Fibroblast of gingiva (primary cell): ENCODE measurements around the gene RBMS3.
A peak's percentile ranks its signal among the peaks of the same experiment; 100 is the strongest.

Experiments
- DNase-seq: peaks from one replicate; pipeline ENCODE4 v3.0.0-alpha.2; 2011; ENCODE audit warnings: low read depth

Gene RBMS3

DNA sequence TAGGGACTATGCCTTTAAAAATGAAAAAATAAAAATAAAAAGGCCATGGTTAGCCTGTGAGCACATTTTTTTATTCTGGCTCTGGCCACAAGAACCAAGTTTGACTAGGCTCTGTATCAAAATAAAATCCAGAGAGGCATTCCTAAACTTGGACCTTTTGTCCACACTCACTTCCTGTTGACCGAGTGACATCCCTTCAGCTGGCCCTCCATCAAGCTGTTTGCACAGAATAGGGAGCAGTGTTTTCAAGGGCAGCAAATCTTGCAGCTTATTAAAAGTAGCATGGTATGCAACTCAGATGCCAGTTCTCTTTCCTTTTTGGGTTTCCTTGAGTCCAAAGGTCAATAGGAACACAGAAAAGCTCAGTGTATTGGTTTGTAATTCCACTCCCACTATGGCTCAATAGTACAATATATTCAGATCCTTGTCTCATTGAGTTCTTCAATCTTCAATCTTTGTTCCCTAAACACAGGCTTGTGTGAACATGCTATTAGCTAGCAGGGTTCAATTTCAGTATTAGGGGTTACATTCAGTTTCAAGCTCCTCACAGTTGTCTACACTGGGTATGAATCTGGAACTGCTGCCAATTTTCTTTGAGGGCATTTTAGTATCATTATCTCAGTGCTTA, 244.5 kb downstream of the RBMS3 start:
- DNase-seq, result peak; percentile 98

DNA sequence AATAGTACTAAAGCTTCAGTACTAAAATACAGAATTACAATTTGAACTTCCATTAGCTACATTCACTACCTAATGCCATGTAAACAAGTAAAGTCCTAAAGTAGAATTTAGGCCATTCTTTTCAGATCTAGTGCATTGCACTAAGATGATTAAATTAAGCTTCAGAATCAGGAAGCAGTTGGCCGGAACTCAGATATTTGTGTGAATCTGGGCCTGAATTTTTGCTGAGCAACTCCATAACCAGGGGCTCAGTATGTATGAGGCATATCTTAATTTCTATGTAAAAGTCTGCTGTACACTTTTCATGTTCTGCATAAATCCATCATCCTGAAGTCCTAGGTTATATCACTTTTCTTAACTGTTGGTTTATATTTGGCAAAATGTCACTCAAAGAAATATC, 246.4 kb downstream of the RBMS3 start:
- DNase-seq, result no peak

- DNase-seq, result no peak
Observed at GRCh38 chr3:29531644-29532043, 250.8 kb downstream of the RBMS3 start.

DNA sequence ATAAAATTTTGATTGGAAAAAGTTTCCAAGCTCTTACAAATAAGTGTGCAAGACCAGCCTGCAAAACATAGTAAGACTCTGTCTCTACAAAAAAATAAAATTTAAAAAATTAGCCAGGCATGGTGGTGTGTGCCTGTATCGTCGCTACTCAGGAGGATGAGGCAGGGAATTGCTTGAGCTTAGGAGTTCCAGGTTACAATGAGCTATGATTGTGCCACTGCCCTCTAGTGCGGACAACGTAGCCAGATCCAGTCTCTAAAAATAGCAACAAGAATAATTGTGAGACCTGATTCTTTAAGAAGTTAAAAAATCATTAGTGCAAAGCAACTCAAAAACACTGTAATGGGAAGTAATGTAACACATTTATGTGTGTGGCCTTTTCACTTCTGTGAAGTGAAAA, 251.6 kb downstream of the RBMS3 start:
- DNase-seq, result no peak

DNA sequence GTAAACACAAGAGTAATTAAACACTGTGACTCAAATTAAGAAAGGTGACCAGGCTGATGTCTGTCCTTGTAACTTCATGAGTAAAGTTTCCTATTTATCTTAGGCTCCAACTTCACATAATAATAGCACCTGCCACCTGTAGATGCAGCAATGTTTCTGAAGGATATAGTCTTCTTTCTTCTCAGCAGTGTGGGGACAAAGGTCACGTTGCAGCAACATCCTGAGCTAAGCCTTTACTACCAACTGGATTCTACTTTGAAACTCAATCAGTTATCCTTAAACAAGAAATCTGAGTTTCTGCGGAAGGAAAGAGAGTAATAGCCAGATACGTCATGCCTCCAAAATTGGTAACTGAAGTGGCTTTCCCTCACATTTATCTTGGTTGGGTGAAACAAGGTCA, 253.1 kb downstream of the RBMS3 start:
- DNase-seq, result no peak

GRCh38 chr3:29536016-29536758, 255.3 kb downstream of the RBMS3 start:
- DNase-seq, result no peak

- peak; percentile 77 for DNase-seq
Observed at GRCh38 chr3:29537889-29538609, 257.2 kb downstream of the RBMS3 start.

DNA sequence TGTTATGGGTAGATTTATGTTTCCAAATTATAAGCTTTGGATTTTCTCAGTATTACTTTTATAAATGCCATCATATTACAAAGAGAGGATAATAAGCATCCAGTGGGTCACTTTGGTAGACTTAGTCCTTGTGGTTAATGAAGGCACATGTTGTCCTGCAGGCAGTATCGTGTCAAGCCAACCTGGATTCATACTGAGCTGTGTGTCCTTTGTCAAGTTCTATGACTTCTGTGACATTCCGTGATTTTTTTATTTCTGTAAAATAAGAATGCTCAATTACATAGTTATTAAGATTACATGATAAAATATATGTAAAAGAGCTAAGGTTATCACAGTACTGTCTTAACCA, 257.7 kb downstream of the RBMS3 start:
- DNase-seq, result no peak

- no peak for DNase-seq
Observed at GRCh38 chr3:29540544-29540943, 259.7 kb downstream of the RBMS3 start.

GRCh38 chr3:29544701-29545363, 264.0 kb downstream of the RBMS3 start:
- DNase-seq, result no peak

DNA sequence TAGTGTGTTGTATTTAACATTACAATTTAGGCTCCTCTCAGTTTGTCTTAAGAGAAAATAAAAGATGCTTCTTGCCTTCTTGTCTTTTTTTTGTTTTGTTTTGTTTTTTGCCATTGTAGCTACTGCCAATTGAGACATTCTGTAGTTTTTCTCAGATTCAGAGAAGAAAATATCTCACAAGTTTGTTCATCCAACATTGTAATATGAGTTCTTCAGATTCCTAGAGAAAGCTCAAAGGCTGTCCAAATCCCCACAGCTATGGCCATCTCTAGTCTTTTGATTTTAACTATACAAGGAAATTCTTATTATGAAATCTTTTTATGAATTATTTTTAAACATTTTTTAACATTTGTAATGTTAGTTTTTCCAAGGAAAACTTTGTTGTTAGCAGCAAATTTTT, 264.7 kb downstream of the RBMS3 start:
- no peak for DNase-seq

- no peak for DNase-seq
Observed at GRCh38 chr3:29552051-29552450, 271.2 kb downstream of the RBMS3 start.

DNA sequence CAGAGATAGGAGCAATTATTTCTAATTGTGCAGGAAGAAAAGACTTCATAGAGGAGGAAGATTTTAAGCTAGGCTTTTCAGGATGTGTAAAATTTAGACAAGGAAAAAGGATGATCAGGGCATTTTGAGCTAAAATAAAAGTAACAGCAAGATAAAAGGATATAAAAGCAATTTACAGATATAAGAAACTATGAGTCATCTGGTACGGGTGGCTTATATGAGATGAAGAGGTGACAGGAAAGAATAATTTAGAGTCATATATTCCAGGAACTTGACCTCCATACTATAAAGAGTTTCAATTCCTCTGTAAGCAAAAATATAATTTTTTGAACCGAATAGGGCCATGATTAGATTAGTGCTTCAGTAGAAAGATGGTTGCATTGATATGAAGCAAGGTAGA, 273.7 kb downstream of the RBMS3 start:
- DNase-seq, result no peak

DNA sequence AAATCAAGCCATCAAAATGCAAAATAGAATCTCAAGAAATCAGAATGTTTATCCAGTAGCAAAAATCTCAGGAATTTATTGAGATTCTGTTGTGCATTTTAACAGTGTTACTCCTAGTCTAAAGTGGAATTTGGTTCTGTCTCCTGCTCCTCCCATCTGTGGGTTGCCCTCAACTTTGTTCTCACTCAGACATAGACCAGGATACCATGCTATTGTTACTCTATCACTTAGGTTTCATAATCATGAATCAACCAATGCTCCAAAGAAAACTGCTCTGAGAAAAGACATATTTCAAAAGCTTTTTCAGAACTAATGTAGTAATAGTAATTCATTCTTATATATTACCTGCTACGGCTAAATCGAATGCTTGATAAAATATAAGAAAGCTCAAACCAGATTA, 274.7 kb downstream of the RBMS3 start:
- DNase-seq, result peak; percentile 40

DNA sequence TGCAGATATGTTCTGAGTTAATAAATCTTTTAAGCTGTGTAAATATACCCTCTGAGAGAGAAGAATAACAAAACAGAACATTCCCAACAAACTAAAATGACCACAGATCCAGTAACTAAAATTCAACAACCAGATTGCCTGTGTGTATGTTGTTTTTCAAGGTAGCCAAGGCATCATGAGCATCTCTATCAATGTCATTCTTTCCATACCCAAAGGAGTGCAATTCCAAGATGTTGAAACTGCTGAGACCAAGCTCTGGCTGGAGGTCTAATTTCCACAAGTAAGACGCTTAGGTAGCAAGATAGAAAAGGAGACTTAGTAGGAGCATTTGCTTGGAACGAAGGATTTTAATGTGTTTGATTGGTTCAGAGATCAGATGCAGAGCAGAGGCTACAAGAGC, 276.3 kb downstream of the RBMS3 start:
- DNase-seq, result peak; percentile 16

DNA sequence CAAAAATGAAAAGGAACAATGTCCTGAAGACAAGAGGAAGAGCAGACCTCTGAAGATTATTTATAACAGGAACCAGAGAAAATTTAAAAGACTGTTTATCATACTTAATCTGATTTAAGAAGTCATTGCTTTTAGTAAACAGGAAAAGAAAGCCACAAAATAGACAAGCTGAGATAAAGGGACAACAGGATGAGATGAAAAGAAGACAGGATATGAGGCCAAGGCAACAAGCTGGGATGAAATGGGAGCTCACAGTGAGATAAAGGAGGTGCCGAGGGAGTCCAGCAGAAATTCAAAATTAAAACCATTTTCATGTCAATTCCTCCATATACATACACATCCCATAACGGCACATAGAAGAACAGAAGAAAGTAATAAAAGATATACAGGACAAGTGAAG, 277.0 kb downstream of the RBMS3 start:
- no peak for DNase-seq

DNA sequence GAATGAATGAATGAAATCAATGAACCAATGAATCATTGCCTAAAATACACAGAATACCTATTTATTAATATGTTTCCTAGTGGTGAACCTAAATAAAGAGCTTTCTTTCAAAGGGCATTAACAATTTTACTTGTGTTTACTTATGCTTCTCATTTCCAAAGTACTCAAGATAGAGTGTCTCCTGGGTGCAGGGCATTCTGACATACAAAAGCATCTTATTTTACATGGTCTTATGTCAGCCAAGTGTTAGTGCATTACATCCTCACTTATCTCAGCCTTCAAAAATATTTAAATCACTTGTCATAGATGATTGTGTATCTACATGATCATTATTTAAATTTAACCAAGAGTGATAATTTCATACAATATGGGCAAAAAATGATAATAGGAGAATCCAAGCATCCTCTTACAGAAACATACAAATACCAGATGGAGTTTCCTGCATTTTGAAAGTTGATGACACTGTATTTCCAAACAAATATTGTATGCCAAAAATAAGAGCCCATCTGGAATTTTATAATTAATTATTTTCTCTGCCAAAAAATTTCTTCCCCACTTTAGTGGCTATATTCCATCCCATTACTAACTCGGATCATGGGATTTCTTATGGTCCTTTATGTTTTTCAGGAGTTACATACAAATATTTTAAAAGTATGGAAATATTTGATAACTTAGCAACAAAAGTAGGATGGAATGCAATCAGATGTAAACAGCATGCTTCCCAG, 279.0 kb downstream of the RBMS3 start:
- peak; percentile 51 for DNase-seq

GRCh38 chr3:29561651-29562149, 280.8 kb downstream of the RBMS3 start:
- DNase-seq, result no peak

- DNase-seq, result no peak
Observed at GRCh38 chr3:29565236-29565635, 284.4 kb downstream of the RBMS3 start.

GRCh38 chr3:29567501-29567900, 286.6 kb downstream of the RBMS3 start:
- DNase-seq, result no peak

DNA sequence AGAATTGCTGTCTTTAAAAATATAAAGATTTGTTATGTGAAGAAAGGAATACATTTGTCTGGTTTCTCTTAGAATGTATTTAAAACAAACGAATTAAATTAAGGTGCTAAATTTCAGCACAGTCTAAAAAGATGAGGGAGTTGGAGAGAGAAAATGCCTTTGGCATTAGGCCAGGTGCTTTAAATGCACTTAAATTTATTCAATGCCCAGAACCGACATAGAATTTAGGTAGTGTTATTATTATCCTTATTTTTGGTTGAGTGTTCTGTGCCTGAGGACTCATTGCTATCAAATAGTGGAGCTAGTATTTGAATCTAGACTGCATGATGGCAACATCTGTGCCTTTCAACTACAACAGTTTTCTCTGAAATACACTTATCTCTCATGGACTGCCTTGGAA, 287.5 kb downstream of the RBMS3 start:
- no peak for DNase-seq

DNA sequence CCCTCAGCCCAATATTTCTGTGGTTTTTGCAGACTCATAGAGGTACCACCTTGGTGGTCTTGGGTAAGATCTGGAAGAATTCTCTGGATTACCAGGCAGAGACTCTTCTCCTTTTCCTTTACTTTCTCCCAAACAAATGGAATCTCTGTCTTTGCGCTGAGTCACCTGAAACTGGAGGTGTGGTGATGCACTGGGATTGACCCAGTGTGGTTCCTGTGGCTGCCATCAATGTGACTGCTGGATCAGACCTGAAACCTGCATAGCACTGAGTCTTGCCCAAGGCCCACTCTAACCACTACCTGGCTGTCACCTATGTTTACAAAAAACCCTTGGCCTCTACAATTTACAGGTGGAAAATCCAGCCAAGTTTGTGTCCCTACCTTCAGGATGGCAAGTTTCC, 295.3 kb downstream of the RBMS3 start:
- no peak for DNase-seq
